Uterine smooth muscle cell (primary cell): ENCODE data around the gene PAGE5. TPM values are rescaled to one million over a fixed set of nuclear protein-coding genes. Genes with fewer than 3 reads are reported as not detected.

Source experiments
- total RNA-seq: library from RNA; depleted of rRNA; stranded (reverse); fragments of >200 nt; gene quantifications from 2 replicates; pipeline ENCODE4 v1.2.3, GENCODE V29; 2014

The PAGE5 gene, protein sequence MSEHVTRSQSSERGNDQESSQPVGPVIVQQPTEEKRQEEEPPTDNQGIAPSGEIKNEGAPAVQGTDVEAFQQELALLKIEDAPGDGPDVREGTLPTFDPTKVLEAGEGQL
- total RNA-seq, result not detected in 2 replicates

GRCh38 chrX:55220119-55220794 lies at the start of gene PAGE5:
TSS of gene PAGE5 (plus strand) at chrX:55220346. CDS start at chrX:55221383, 1,037 bp downstream.

DNA sequence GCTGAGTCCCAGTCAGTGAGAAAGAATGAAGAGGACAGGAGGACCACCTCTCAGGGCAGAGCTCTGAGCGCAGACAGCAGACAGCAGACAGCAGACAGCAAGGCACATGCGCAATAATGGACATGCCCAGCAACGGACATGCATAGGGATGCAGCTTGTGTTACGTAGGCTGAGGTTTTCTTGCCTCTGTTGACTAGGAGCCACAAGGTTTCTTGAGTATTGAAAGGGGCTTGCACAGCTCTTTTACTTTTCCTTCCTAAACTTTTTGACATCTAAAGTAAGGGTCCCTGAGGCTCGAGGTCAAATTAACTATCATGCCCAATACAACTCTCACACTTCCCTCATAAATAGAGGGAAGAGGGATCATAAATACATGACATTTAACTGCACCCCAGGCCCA lies 44.7 kb downstream of the PAGE5 start, which contains the start of gene PAGE3:
PAGE3 (minus strand) TSS at position 101 of the 400 bp plus-strand sequence. CDS start 1,013 bp downstream, outside the sequence.

Other genes with a start within 250 kb of the PAGE5 start
- gene PFKFB1, start 226.2 kb upstream of the PAGE5 start, total RNA-seq, result 0.11 TPM in 1 of 2 replicates, not detected in the other
- gene APEX2, start 220.0 kb upstream of the PAGE5 start, total RNA-seq, result 5.7 and 7.4 TPM in 2 replicates
- not detected in 2 replicates for gene ALAS2, start 189.4 kb upstream of the PAGE5 start, total RNA-seq
- not detected in 2 replicates for gene PAGE2B, start 145.3 kb upstream of the PAGE5 start, total RNA-seq
- not detected in 2 replicates for gene PAGE2, start 131.3 kb upstream of the PAGE5 start, total RNA-seq
- not detected in 2 replicates for gene PAGE3, start 44.6 kb downstream of the PAGE5 start, total RNA-seq
- gene MAGEH1, start 231.8 kb downstream of the PAGE5 start, total RNA-seq, result 40.0 and 41.4 TPM in 2 replicates